HG03025 (cell line): ENCODE measurements around the gene ACHE.

Experiments
- ATAC-seq: cut with Tn5 transposase; IDR thresholded peaks from one replicate; pipeline ENCODE4 v1.9.1; 2021; ENCODE audit warnings: mild to moderate bottlenecking, moderate library complexity; ENCODE audit not compliant: unreplicated experiment, low FRiP score

The ACHE gene

GRCh38 chr7:100897772-100898454 is 2.2 kb upstream of the ACHE start:
- ATAC-seq, result no peak

- ATAC-seq, result no peak
Observed at GRCh38 chr7:100896732-100897608, 1.3 kb upstream of the ACHE start.

GRCh38 chr7:100895956-100896731 is 456 bp upstream of the ACHE start:
- ATAC-seq, result no peak

GRCh38 chr7:100894860-100895700 is 608 bp downstream of the ACHE start:
- ATAC-seq, result no peak

- ATAC-seq, result no peak
Observed at GRCh38 chr7:100893910-100894721, 1.6 kb downstream of the ACHE start.

GRCh38 chr7:100893318-100893895 is 2.3 kb downstream of the ACHE start:
- no peak for ATAC-seq

GRCh38 chr7:100892364-100893317 is 3.0 kb downstream of the ACHE start:
- ATAC-seq, result no peak

- no peak for ATAC-seq
Observed at GRCh38 chr7:100891568-100892247, 4.0 kb downstream of the ACHE start.

GRCh38 chr7:100890653-100891567 is 4.8 kb downstream of the ACHE start:
- no peak for ATAC-seq

- ATAC-seq, result peak; percentile 34
Observed at GRCh38 chr7:100888988-100889750, 6.5 kb downstream of the ACHE start, which contains the start of gene UFSP1. Gene UFSP1, minus strand, starts transcription at chr7:100889715. Its CDS starts 444 bp downstream, at chr7:100889271.

- no peak for ATAC-seq
Observed at GRCh38 chr7:100888291-100888987, 7.2 kb downstream of the ACHE start.

- ATAC-seq, result no peak
Observed at GRCh38 chr7:100887516-100888290, 8.0 kb downstream of the ACHE start.

- ATAC-seq, result no peak
Observed at GRCh38 chr7:100886936-100887515, 8.7 kb downstream of the ACHE start.
